H1 (cell line): ENCODE results near the gene MRPS10. TPM values are rescaled to one million over a fixed set of nuclear protein-coding genes. Genes with fewer than 3 reads are reported as not detected.

ENCODE experiments used
- CTCF ChIA-PET: fragments of 300-600 bp; sonication (Branson Sonifier 250); formaldehyde crosslinking; loops from one replicate; lab custom pipeline; 2021; ENCODE audit not compliant: partially characterized antibody; lab: Charles Lee
- POLR2A ChIA-PET: fragments of 300-600 bp; sonication (Branson Sonifier 250); formaldehyde crosslinking; loops from one replicate; lab custom pipeline; 2021; ENCODE audit warnings: inconsistent platforms; ENCODE audit not compliant: partially characterized antibody; lab: Charles Lee
- DNase-seq, 2 experiments: peaks; one replicate each; pipeline versions ENCODE4 v3.0.0 to v3.0.0-alpha.2; 2010 to 2022; ENCODE audit warnings: low spot score in 2 of 2, low read depth in 1 of 2, mixed read lengths in 1 of 2
- FAIRE-seq: peaks from 2 replicates; lab custom pipeline; 2011; peaks lifted over from hg19 to GRCh38; lab: Jason Lieb, UNC
- H2AFZ ChIP-seq: 2 replicates; pipeline ENCODE4 v1.8.1; 2012; ENCODE audit warnings: low read length, inconsistent platforms
- H2AK5ac ChIP-seq: 2 replicates; pipeline ENCODE4 v1.6.1; 2013; ENCODE audit warnings: low read depth, low read length
- H2BK120ac ChIP-seq: replicated peaks from 2 replicates; pipeline ENCODE3; 2013; ENCODE audit warnings: low read depth, low read length, inconsistent platforms
- H2BK12ac ChIP-seq: 2 replicates; pipeline ENCODE4 v1.6.1; 2013; ENCODE audit warnings: low read depth, low read length
- H2BK15ac ChIP-seq: 2 replicates; pipeline ENCODE4 v1.6.1; 2013; ENCODE audit warnings: low read length
- H2BK20ac ChIP-seq: 2 replicates; pipeline ENCODE4 v1.6.1; 2013; ENCODE audit warnings: low read length
- H2BK5ac ChIP-seq: 2 replicates; pipeline ENCODE4 v1.6.1; 2013; ENCODE audit warnings: low read depth, low read length
- H3K14ac ChIP-seq: 2 replicates; pipeline ENCODE4 v1.6.1; 2013; ENCODE audit warnings: inconsistent platforms; ENCODE audit not compliant: insufficient read length
- H3K18ac ChIP-seq: 2 replicates; pipeline ENCODE4 v1.6.1; 2013; ENCODE audit warnings: low read length; ENCODE audit errors: extremely low read depth
- H3K23ac ChIP-seq: 2 replicates; pipeline ENCODE4 v1.6.1; 2013; ENCODE audit warnings: inconsistent platforms; ENCODE audit not compliant: insufficient read length
- H3K23me2 ChIP-seq: 2 replicates; pipeline ENCODE4 v1.6.1; 2013; ENCODE audit warnings: low read depth, low read length
- H3K27ac ChIP-seq: 2 replicates; pipeline ENCODE4 v1.6.1; 2011; ENCODE audit warnings: low read depth, low read length, inconsistent platforms
- H3K27me3 ChIP-seq, 4 experiments: replicated peaks in 1 of 4; 1 replicate in 1 of 4; 2 replicates in 3 of 4; pipeline versions ENCODE4 v1.6.1 to v1.8.1; 2011 to 2013; ENCODE audit warnings: low read length in 3 of 4, mild to moderate bottlenecking in 3 of 4, inconsistent platforms in 2 of 4, mixed read lengths in 2 of 4, moderate library complexity in 1 of 4; ENCODE audit not compliant: control insufficient read depth in 3 of 4, insufficient read depth in 3 of 4; ENCODE audit errors: extremely low read depth in 1 of 4
- H3K36me3 ChIP-seq, 4 experiments: 2 replicates each; pipeline versions ENCODE4 v1.6.1 to v1.8.1; 2011 to 2013; ENCODE audit warnings: mild to moderate bottlenecking in 4 of 4, low read length in 3 of 4, moderate library complexity in 2 of 4, control low read depth in 1 of 4, inconsistent platforms in 1 of 4; ENCODE audit not compliant: insufficient read depth in 4 of 4, control insufficient read depth in 2 of 4
- H3K4ac ChIP-seq: replicated peaks from 2 replicates; pipeline ENCODE3; 2013; ENCODE audit warnings: low read length, low read depth, mixed read lengths, inconsistent platforms; ENCODE audit not compliant: insufficient read length
- H3K4me1 ChIP-seq, 4 experiments: replicated peaks in 1 of 4; 1 replicate in 1 of 4; 2 replicates in 3 of 4; pipeline versions ENCODE4 v1.6.1 to v1.8.1; 2011 to 2013; ENCODE audit warnings: low read length in 3 of 4, inconsistent platforms in 2 of 4, mixed read lengths in 1 of 4; ENCODE audit not compliant: insufficient read depth in 4 of 4, control insufficient read depth in 3 of 4
- H3K4me2 ChIP-seq, 2 experiments: 2 replicates each; pipeline versions ENCODE4 v1.6.1 to v1.8.1; 2011 to 2013; ENCODE audit warnings: low read depth in 2 of 2, low read length in 2 of 2, control low read depth in 1 of 2, inconsistent platforms in 1 of 2, mild to moderate bottlenecking in 1 of 2; ENCODE audit not compliant: insufficient read depth in 1 of 2
- H3K4me3 ChIP-seq, 4 experiments: fragments of 200-600, 300-600 bp in 1 of 4; sonication (generic), shearing (Covaris generic), sonication (Bioruptor Twin) in 1 of 4; 2 replicates each; pipeline versions ENCODE4 v1.5.1 to v1.8.1; 2011 to 2016; ENCODE audit warnings: low read length in 4 of 4, low read depth in 3 of 4, control low read depth in 2 of 4, inconsistent platforms in 2 of 4, mild to moderate bottlenecking in 2 of 4, mixed read lengths in 1 of 4, moderate library complexity in 1 of 4; ENCODE audit not compliant: insufficient read depth in 2 of 4; ENCODE audit errors: extremely low read depth in 1 of 4
- H3K56ac ChIP-seq: replicated peaks from 2 replicates; pipeline ENCODE3; 2013; ENCODE audit warnings: low read depth, mild to moderate bottlenecking, mixed read lengths, low read length, inconsistent platforms; ENCODE audit not compliant: insufficient read length
- H3K79me1 ChIP-seq: 2 replicates; pipeline ENCODE4 v1.6.1; 2013; ENCODE audit warnings: low read depth, low read length, control low read depth
- H3K79me2 ChIP-seq, 2 experiments: 2 replicates each; pipeline versions ENCODE4 v1.6.1 to v1.8.1; 2012 to 2013; ENCODE audit warnings: low read length in 2 of 2, mild to moderate bottlenecking in 2 of 2, inconsistent platforms in 1 of 2; ENCODE audit not compliant: insufficient read depth in 2 of 2, control insufficient read depth in 1 of 2
- H3K9ac ChIP-seq, 4 experiments: replicated peaks in 1 of 4; 1 replicate in 1 of 4; 2 replicates in 3 of 4; pipeline versions ENCODE4 v1.6.1 to v1.8.1; 2011 to 2013; ENCODE audit warnings: low read depth in 3 of 4, low read length in 3 of 4, control low read depth in 2 of 4, mild to moderate bottlenecking in 2 of 4, moderate library complexity in 2 of 4, inconsistent platforms in 1 of 4; ENCODE audit errors: extremely low read depth in 1 of 4
- H3K9me3 ChIP-seq, 2 experiments: 2 replicates each; pipeline versions ENCODE4 v1.6.1 to v1.8.1; 2012 to 2013; ENCODE audit warnings: mild to moderate bottlenecking in 2 of 2, moderate library complexity in 2 of 2, control low read depth in 1 of 2, inconsistent platforms in 1 of 2, low read depth in 1 of 2, low read length in 1 of 2, mixed read lengths in 1 of 2; ENCODE audit not compliant: insufficient read depth in 2 of 2
- H4K20me1 ChIP-seq, 2 experiments: replicated peaks in 1 of 2; 2 replicates each; pipeline versions ENCODE3 to v1.8.1; 2011 to 2013; ENCODE audit warnings: inconsistent platforms in 2 of 2, low read length in 2 of 2, mild to moderate bottlenecking in 1 of 2; ENCODE audit not compliant: insufficient read depth in 2 of 2, control insufficient read depth in 1 of 2
- H4K5ac ChIP-seq: 2 replicates; pipeline ENCODE4 v1.6.1; 2013; ENCODE audit warnings: low read length, low read depth, mixed read lengths, inconsistent platforms; ENCODE audit not compliant: insufficient read length
- H4K8ac ChIP-seq: 2 replicates; pipeline ENCODE4 v1.8.0; 2013; ENCODE audit warnings: mild to moderate bottlenecking, moderate library complexity, low read length, inconsistent platforms; ENCODE audit not compliant: insufficient read depth; ENCODE audit errors: extremely low read depth
- H4K91ac ChIP-seq: replicated peaks from 2 replicates; pipeline ENCODE3; 2013; ENCODE audit warnings: low read length, mixed read lengths, inconsistent platforms; ENCODE audit not compliant: insufficient read length
- JUN ChIP-seq: IDR thresholded peaks from 2 replicates; pipeline ENCODE4 v1.6.1; 2011; ENCODE audit warnings: low read depth, mild to moderate bottlenecking, improper control_type of control experiment, low read length
- TAF1 ChIP-seq: IDR thresholded peaks from 2 replicates; pipeline ENCODE4 v1.6.1; 2011; ENCODE audit warnings: mild to moderate bottlenecking, low read depth, low read length
- WGBS, 2 experiments: shearing (Covaris generic) in 1 of 2; methylation state at CpG; one replicate each; pipeline versions ENCODE4 v1.1.6 to v1.1.7; 2013 to 2015; ENCODE audit warnings: low lambda C conversion rate in 2 of 2, mixed read lengths in 2 of 2, inconsistent platforms in 1 of 2, low coverage in 1 of 2, missing lambda C conversion rate in 1 of 2; ENCODE audit not compliant: insufficient replicate concordance in 2 of 2, insufficient coverage in 1 of 2, insufficient read length in 1 of 2; ENCODE audit errors: extremely low coverage in 1 of 2, missing lambda C conversion rate in 1 of 2; 5-methylcytosine and 5-hydroxymethylcytosine counted together
- polyA plus RNA-seq, 7 experiments: library from polyadenylated mRNA; depleted of rRNA in 3 of 7; stranded (reverse) in 5 of 7; unstranded in 2 of 7; fragments of >200 nt in 5 of 7; fragments of 200-250 nt in 2 of 7; gene quantifications; 1 replicate in 5 of 7; 2 replicates in 1 of 7; 4 replicates in 1 of 7; pipeline versions ENCODE4 v1.2.1 to v1.2.3, GENCODE V29; 2011 to 2013; ENCODE audit warnings: missing spikeins in 2 of 7, mixed read lengths in 2 of 7
- total RNA-seq: library from RNA; stranded (reverse); fragmentation: NEBNext Ultra II Directional; extraction: Animal tissue kit (Norgen Biotek cat#: 25700); gene quantifications from 2 replicates; pipeline ENCODE4 v1.2.1, GENCODE V29; 2021

MRPS10 gene
- total and polyA plus RNA-seq, 2 of the 8 experiments (the other 6 are each of a cell fraction or from before 2014, with no cell fraction given) = 20.5 to 33.6 TPM

DNA sequence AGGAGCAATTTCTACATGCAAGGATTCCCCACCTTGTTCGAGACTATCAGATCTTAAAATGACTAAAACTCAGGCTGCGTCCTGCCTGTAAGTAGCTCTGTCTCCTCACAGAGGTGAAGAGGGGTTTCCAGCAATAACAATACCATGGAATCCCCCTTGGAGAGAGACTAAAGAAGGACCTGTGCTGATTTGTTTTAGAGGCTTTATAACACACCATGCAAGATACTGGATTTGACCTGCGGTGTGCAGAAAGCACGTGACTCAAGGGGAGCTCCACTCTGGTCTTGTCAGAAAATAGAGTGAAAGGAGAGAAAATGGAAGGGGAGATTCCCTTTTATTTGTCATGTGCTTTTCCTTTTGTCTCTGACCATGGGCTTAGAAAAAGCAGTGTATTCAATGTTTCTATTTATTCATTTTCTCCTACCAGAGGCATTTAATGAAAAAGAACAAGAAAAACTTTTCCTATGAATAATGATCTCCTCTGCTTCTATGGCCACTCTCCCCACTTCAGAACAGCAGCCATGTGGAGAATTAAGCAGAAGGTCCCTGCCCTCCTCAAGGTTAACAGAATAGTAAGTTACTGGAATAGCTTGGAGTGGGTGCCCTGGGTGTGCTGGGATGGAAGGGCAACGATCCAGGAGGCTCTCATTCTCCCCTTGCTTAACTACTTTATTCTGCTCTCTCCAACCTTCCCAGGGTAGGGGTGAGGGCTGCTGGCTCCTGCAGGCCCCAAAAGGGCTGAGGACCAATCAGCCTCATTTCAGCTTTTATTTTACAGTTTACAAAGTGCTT is 19.2 kb upstream of the MRPS10 start:
- WGBS, 2 experiments = 90% methylated on average over 5 of the region's 5 CpGs; no CpG with 5 or more reads in 1 of the 2 experiments
- no peak for FAIRE-seq

More for the DNA sequence above, 19.2 kb upstream of the MRPS10 start:
- Histone ChIP-seq H4K5ac (no peak overlapping the region), H3K4me2 (no peak overlapping the region), H3K4me1 (peaks cover 0 to 5% (median 0%) of the 10 kb centered on the region in 4 experiments; a peak in 3 of 7 replicates), H3K9ac (no peak overlapping the region)
- no peak for DNase-seq
- CTCF ChIA-PET = interaction anchor here (1.0 to 1.7 kb wide), 3 partner anchors 19 to 311 kb away, joined by 3 to 6 read pairs (median 5); no protein-coding TSS in a partner anchor
- no peak for TF ChIP-seq JUN
- no peak for TF ChIP-seq TAF1
- TF ChIP-seq, all 59 proteins: peak for 0
- no peak overlapping the region for H2BK20ac ChIP-seq
- H3K23ac ChIP-seq = no peak overlapping the region
- no peak overlapping the region for H3K14ac ChIP-seq
- no peaks in the 10 kb centered on the region for H3K23me2 ChIP-seq
- H3K9me3 ChIP-seq = no peaks in the 10 kb centered on the region
- no peak overlapping the region for H2AK5ac ChIP-seq
- no peak overlapping the region for H4K8ac ChIP-seq
- peaks cover 0 to 1% of the 10 kb centered on the region in 2 experiments for H4K20me1 ChIP-seq
- H3K36me3 ChIP-seq = peaks cover 3 to 42% (median 20%) of the 10 kb centered on the region in 4 experiments; a peak in 7 of 8 replicates
- no peak overlapping the region for H2BK5ac ChIP-seq
- no peak overlapping the region for H2AFZ ChIP-seq
- no peak overlapping the region for H3K18ac ChIP-seq
- POLR2A ChIA-PET = no interaction called here
- H2BK15ac ChIP-seq = no peak overlapping the region
- no peak overlapping the region for H3K27ac ChIP-seq
- H3K79me2 ChIP-seq = no peaks in the 10 kb centered on the region
- no peak overlapping the region for H3K56ac ChIP-seq
- no peak overlapping the region for H2BK12ac ChIP-seq
- no peak overlapping the region for H3K4ac ChIP-seq
- H3K4me3 ChIP-seq = no peak overlapping the region
- no peak overlapping the region for H2BK120ac ChIP-seq
- no peak overlapping the region for H4K91ac ChIP-seq
- H3K27me3 ChIP-seq = no peaks in the 10 kb centered on the region
- no peaks in the 10 kb centered on the region for H3K79me1 ChIP-seq
